Muscle of leg (tissue), 11 donors: ENCODE results near the gene HS3ST5. TPM values are rescaled to one million over a fixed set of nuclear protein-coding genes. Genes with fewer than 3 reads are reported as not detected.
"Not testable (repeated sequence)": the region's sequence is repeated elsewhere in the genome, so short reads cannot be mapped to it uniquely, and the experiment has no call there.

Experiments
- DNase-seq: peaks from one replicate; pipeline ENCODE4 v3.0.0; 2013
- H3K27ac ChIP-seq: one replicate; pipeline ENCODE4 v1.5.1; 2013; ENCODE audit warnings: mild to moderate bottlenecking, low read length, control low read depth
- H3K27me3 ChIP-seq: one replicate; pipeline ENCODE4 v1.6.1; 2013; ENCODE audit warnings: low read length; ENCODE audit not compliant: control insufficient read depth, insufficient read depth
- H3K36me3 ChIP-seq: one replicate; pipeline ENCODE4 v1.6.1; 2013; ENCODE audit warnings: low read length; ENCODE audit not compliant: control insufficient read depth, insufficient read depth
- H3K4me1 ChIP-seq: one replicate; pipeline ENCODE4 v1.6.1; 2013; ENCODE audit warnings: low read length; ENCODE audit not compliant: control insufficient read depth, insufficient read depth
- H3K4me3 ChIP-seq: one replicate; pipeline ENCODE4 v1.5.1; 2013; ENCODE audit warnings: low read length, control low read depth
- H3K9me3 ChIP-seq: replicated peaks from 2 replicates; pipeline ENCODE4 v1.6.1; 2013; ENCODE audit warnings: low read depth, low read length; ENCODE audit not compliant: control insufficient read depth
- WGBS: methylation state at CpG from one replicate; pipeline ENCODE4 v1.1.5; 2013; ENCODE audit warnings: missing lambda C conversion rate; ENCODE audit not compliant: insufficient coverage; 5-methylcytosine and 5-hydroxymethylcytosine counted together
- polyA plus RNA-seq, 8 donors: library from polyadenylated mRNA; unstranded; fragments of 120-200 nt; gene quantifications; one replicate each; pipeline versions ENCODE4 v1.2.1 to v1.2.3, GENCODE V29; 2013; ENCODE audit warnings: inconsistent platforms in 1 of 8, low replicate concordance in 1 of 8; ENCODE audit not compliant: insufficient read length in 8 of 8, insufficient read depth in 1 of 8
- total RNA-seq: library from RNA; stranded (reverse); fragments of 120-200 nt; gene quantifications from one replicate; pipeline ENCODE4 v1.2.4, GENCODE V29; 2013

The HS3ST5 gene
- total and polyA plus RNA-seq, 9 donors: 0.22 to 1.0 (median 0.64) TPM

DNA sequence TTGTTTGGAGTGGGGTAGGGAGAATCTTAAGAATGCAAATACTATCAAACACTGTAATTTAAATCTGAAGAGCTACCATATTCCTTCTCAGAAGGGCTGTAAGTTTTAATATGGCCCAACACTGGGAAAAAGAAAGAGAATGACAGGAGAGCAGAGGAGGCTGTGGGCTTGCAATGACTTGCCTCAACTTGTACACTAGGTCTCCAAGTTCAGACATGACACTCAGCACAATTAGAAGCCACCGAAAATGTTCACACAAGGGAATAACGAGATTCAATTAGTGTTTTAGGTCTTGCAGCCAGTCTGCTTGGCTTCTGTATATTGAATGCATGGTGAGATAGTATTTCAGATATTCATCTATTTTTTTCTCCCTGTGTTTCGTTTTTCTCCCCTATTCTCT is 89.4 kb downstream of the HS3ST5 start:
- no peak overlapping the region for H3K27ac ChIP-seq
- peaks cover 3% of the 10 kb centered on the region for H3K4me1 ChIP-seq
- no CpG with 5 or more reads among the region's 3 CpGs for WGBS
- H3K27me3 ChIP-seq: no peaks in the 10 kb centered on the region
- no peak overlapping the region for H3K4me3 ChIP-seq
- H3K36me3 ChIP-seq: no peaks in the 10 kb centered on the region
- no peak for DNase-seq
- no peaks in the 10 kb centered on the region for H3K9me3 ChIP-seq

DNA sequence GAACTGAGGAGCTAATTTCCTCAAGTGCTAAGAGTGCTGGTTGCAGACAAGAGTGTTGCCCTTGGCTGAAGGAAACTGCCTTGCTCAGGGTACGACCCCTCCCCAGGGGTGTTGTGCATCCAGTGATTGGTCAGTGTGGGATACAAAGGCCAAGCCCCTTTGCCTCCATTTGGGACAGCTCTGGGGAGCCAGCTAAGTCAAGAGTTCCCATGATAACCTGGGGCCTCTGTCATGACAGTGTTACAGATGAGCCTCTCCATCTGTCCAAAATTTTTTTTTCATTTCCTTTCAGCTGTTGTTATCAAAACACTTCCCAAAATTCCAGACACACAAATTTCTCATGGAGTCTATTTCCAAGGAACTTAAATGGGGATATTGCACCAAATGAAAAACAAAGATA is 93.3 kb downstream of the HS3ST5 start:
- H3K4me1 ChIP-seq: peaks cover 3% of the 10 kb centered on the region
- DNase-seq: peak; percentile 10
- WGBS: no CpG with 5 or more reads among the region's 1 CpG

DNA sequence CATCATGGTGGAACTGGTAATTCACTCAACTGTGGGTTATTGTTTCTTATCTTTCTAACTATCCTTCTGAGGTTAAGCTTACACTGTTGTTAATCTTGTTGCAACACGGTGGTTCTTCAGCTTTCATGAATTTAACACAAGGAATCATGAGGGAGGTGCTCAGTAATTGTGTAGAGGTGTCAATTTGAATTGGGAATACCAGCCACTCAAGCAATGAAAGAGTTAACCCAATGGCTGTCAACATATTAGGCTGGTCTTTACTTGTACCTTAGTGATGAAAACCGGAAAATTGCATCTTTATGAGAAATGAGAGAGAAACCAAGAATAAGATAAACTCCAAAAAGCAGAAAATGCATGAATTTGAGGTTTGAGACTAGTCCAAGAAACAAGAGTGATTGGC is 95.7 kb downstream of the HS3ST5 start:
- no peaks in the 10 kb centered on the region for H3K9me3 ChIP-seq
- peaks cover 3% of the 10 kb centered on the region for H3K4me1 ChIP-seq
- H3K4me3 ChIP-seq: no peak overlapping the region
- H3K27ac ChIP-seq: no peak overlapping the region
- DNase-seq: no peak
- no peaks in the 10 kb centered on the region for H3K27me3 ChIP-seq
- no peaks in the 10 kb centered on the region for H3K36me3 ChIP-seq
- no CpG with 5 or more reads among the region's 2 CpGs for WGBS

More for the DNA sequence above, 93.3 kb downstream of the HS3ST5 start:
- no peaks in the 10 kb centered on the region for H3K36me3 ChIP-seq
- no peaks in the 10 kb centered on the region for H3K27me3 ChIP-seq
- no peak overlapping the region for H3K27ac ChIP-seq
- H3K4me3 ChIP-seq: no peak overlapping the region
- H3K9me3 ChIP-seq: no peaks in the 10 kb centered on the region

DNA sequence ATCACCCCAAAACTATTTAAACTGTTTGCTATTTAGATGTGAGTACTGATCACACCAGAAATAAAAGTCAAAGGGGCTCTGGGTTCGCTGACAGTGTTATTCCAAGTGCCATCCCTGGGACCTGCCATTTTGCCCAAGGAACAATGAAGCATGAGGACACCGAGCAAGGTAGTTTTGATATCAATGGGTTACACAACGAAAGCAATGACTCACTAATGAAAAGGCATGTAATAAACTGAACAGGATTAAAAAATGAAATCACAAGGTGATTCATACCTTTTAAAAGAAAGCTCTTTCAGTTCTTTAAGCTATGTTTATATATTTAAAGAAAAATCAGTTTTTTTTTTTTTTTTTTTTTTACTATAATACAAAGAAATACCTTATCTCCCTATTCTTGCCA is 102.0 kb downstream of the HS3ST5 start:
- no peak for DNase-seq
- Histone ChIP-seq H3K27me3 (no peaks in the 10 kb centered on the region), H3K36me3 (no peaks in the 10 kb centered on the region), H3K4me3 (no peak overlapping the region), H3K27ac (no peak overlapping the region), H3K9me3 (no peaks in the 10 kb centered on the region), H3K4me1 (no peaks in the 10 kb centered on the region)
- WGBS: 80% methylated on average over 1 of the region's 3 CpGs

DNA sequence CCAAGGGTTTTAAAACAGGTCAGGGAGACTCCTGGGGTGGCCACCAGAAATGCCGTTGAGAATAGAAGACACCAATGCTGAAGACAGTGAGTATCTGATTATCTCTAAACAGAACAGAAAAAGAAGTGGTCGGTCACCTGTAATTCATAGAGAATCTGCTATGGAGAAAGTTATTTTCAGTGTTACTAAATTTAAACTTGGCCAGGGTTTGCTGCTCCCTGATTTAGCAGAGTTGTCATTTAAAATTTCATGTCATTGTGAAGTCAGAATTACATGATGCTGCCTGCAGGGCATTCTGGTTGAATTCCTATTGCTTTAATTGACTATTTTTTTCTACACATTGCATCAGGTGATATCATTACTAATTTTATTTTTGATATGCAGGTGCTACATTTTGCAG is 114.1 kb downstream of the HS3ST5 start:
- H3K27ac ChIP-seq: no peak overlapping the region
- H3K4me3 ChIP-seq: no peak overlapping the region
- H3K27me3 ChIP-seq: no peaks in the 10 kb centered on the region
- no peak for DNase-seq
- no peaks in the 10 kb centered on the region for H3K9me3 ChIP-seq
- WGBS: no CpG with 5 or more reads among the region's 2 CpGs
- no peaks in the 10 kb centered on the region for H3K4me1 ChIP-seq
- no peaks in the 10 kb centered on the region for H3K36me3 ChIP-seq

DNA sequence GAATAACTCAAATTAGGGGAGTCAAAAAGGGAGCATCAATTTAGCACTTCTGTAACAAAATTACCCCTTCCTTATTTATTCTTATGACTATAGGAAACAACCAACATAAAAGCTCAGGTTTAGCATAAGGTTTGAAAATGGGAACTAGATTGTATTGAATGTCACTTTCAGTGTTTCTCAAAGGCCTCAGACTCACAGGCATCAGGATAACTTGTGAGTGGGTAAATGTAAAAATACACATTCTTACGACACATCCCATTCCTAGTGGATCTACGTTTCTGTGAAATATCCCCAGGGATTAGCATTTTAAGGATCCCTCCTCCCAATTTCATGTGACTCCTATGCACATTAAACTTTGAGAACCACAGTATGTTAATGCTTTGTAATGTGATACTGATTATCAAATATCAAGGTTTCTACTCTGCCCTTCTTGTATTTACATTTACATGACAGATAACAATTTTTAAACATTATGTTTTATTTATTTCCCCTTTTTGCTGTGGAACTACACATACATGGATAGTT is 114.8 kb downstream of the HS3ST5 start:
- Histone ChIP-seq H3K27me3 (no peaks in the 10 kb centered on the region), H3K4me1 (no peaks in the 10 kb centered on the region), H3K36me3 (no peaks in the 10 kb centered on the region), H3K27ac (no peak overlapping the region), H3K9me3 (no peaks in the 10 kb centered on the region), H3K4me3 (no peak overlapping the region)
- no CpG with 5 or more reads among the region's 2 CpGs for WGBS
- DNase-seq: no peak

DNA sequence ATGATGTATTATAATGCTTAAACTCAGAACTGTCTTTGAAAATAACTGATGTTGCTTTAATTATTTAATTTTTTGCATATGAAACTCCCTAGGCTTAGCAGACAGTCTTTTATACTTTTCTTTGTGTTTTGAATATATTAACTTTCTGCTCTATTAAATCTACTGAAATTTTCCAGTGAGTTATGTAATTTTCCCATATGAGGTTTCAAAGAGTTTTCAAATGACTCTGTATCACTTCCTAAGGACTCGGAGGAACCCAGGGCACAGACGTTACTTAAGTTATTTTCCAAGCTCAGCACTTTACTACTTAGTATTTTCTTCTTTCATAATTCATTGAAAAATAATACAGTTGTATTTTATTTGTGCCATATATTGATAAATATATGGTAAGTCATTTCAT is 122.6 kb downstream of the HS3ST5 start:
- no peaks in the 10 kb centered on the region for H3K9me3 ChIP-seq
- no peaks in the 10 kb centered on the region for H3K36me3 ChIP-seq
- no peak for DNase-seq
- H3K27ac ChIP-seq: no peak overlapping the region
- WGBS: no CpG with 5 or more reads among the region's 2 CpGs
- H3K27me3 ChIP-seq: no peaks in the 10 kb centered on the region
- no peaks in the 10 kb centered on the region for H3K4me1 ChIP-seq
- H3K4me3 ChIP-seq: no peak overlapping the region

DNA sequence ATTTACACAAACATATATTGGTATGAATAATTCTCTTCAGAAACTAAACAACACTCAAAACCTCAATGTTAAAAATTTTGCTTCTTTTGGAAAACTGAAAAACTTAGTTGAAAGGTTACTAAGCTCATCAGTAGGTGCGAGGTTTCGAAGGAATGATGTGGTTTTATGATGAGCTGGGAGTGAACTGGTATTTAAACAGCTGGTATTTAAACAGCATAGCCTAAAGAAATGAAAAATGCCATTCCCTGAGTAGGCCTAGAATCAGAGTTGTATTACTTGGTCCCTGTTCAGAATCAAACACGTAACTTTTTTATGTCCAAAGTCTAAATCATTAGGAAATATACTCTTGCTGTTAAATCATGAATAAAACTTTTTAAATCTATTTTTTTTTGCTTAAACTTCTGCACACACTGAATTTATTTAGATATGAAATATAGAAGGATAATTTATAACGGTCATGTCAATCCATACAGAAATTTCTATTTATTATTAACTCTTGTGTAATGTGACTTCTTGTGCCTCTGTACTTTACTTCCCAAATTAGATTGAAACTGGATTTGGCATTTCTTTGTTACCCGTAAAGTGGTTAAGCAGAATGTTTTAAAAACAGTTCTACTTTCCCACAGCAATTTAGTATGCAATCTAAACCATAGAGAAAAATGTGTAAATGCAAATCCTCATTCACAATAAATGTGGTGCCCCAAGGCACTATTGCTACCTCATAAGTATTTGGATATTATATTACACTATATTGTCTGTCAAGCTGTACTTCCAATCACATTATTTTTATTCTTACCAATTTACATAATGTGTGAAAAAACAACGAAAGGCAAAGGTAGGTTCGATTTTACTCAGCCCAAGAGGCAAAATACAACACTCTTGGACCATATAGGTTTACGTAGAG is 124.1 kb downstream of the HS3ST5 start:
- Histone ChIP-seq H3K36me3 (no peaks in the 10 kb centered on the region), H3K4me1 (no peaks in the 10 kb centered on the region), H3K27ac (no peak overlapping the region), H3K4me3 (no peak overlapping the region), H3K27me3 (no peaks in the 10 kb centered on the region), H3K9me3 (no peaks in the 10 kb centered on the region)
- no peak for DNase-seq
- no CpG with 5 or more reads among the region's 8 CpGs for WGBS

DNA sequence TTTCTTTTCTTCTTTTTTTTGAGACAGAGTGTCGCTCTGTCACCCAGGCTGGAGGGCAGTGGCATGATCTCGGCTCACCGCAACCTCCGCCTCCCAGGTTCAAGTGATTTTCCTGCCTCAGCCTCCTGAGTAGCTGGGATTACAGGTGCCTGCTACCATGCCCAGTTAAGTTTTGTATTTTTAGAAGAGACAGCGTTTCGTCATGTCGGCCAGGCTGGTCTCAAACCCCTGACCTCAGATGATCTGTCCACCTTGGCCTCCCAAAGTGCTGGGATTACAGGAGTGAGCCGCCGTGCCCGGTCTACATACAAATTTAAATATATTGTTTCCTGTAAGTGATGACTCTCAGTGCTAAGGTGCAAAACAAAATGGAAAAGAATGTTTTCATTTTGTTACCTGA is 124.8 kb downstream of the HS3ST5 start:
- H3K27ac ChIP-seq, DNase-seq: not testable (repeated sequence)
- no CpG with 5 or more reads among the region's 10 CpGs for WGBS

DNA sequence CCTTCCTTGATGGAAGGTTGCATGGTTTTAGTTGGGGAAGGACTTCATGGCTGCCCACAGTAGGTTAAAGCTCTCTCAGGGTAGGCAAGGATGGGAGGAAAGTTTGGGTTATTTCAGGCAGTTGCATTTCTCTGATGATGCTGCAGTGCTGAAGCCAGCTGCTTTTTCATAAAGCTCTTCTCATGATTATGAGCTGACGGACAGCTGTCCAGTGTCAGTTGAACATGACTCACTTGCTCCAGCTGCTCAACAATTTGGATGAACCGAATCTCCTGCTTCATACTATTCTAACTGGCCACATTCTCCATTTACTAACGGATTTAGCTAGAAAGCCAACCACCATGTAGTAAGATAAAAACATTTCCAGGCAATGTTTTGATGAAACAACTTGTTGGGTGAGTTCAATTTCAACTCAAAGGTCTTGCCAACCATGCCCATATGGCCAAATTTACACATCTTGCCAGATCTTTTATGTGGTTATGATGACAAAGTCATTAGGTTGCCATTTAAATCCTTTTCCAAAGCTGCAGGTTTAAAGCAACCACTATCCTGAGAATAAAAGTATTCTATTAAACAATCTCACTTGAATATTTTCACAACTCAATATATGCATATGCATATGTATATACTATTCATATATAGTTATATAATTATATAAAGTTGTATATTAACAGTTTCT is 125.9 kb downstream of the HS3ST5 start:
- WGBS: 85% methylated on average over 2 of the region's 3 CpGs
- Histone ChIP-seq H3K9me3 (no peaks in the 10 kb centered on the region), H3K36me3 (no peaks in the 10 kb centered on the region), H3K4me3 (no peak overlapping the region), H3K27me3 (no peaks in the 10 kb centered on the region), H3K4me1 (no peaks in the 10 kb centered on the region), H3K27ac (no peak overlapping the region)
- peak; percentile 49 for DNase-seq

More for the DNA sequence above, 124.8 kb downstream of the HS3ST5 start:
- H3K4me1 ChIP-seq, H3K4me3 ChIP-seq, H3K36me3 ChIP-seq, H3K9me3 ChIP-seq, H3K27me3 ChIP-seq: not testable (repeated sequence)
